ENCODE data around the gene C10orf62.
"Not testable (repeated sequence)": the region's sequence is repeated elsewhere in the genome, so short reads cannot be mapped to it uniquely, and the experiment has no call there.

The C10orf62 gene

GRCh38 chr10:97564776-97565175 is 24.7 kb upstream of the C10orf62 start:
- no peak for DNase-seq (ENCODE audit: low read depth in 2 of 2, low spot score in 1 of 2)

- DNase-seq (ENCODE audit: low read depth in 2 of 2, low spot score in 1 of 2), result no peak
Measured at GRCh38 chr10:97566336-97566996, 23.1 kb upstream of the C10orf62 start.

GRCh38 chr10:97567891-97568290 is 21.6 kb upstream of the C10orf62 start:
- DNase-seq (ENCODE audit: low read depth in 2 of 2, low spot score in 1 of 2), result no peak

GRCh38 chr10:97570146-97570788 is 19.3 kb upstream of the C10orf62 start:
- DNase-seq (ENCODE audit: low read depth in 2 of 2, low spot score in 1 of 2), result no peak

- no peak for DNase-seq (ENCODE audit: low read depth in 2 of 2, low spot score in 1 of 2)
Measured at GRCh38 chr10:97570789-97571471, 18.6 kb upstream of the C10orf62 start.

GRCh38 chr10:97571622-97572021 is 17.9 kb upstream of the C10orf62 start:
- DNase-seq (ENCODE audit: low read depth in 2 of 2, low spot score in 1 of 2), result no peak

GRCh38 chr10:97572214-97572989 is 17.1 kb upstream of the C10orf62 start, which contains the start of gene ANKRD2:
ANKRD2 (plus strand) TSS chr10:97572779; CDS start chr10:97572789, 10 bp downstream.
- no peak for DNase-seq (ENCODE audit: low read depth in 2 of 2, low spot score in 1 of 2)

GRCh38 chr10:97573021-97573420 is 16.5 kb upstream of the C10orf62 start:
- no peak for DNase-seq (ENCODE audit: low read depth in 2 of 2, low spot score in 1 of 2)

- no peak for DNase-seq (ENCODE audit: low read depth in 2 of 2, low spot score in 1 of 2)
Measured at GRCh38 chr10:97573672-97574071, 15.8 kb upstream of the C10orf62 start.

GRCh38 chr10:97574374-97575126 is 15.0 kb upstream of the C10orf62 start:
- no peak for DNase-seq (ENCODE audit: low read depth in 2 of 2, low spot score in 1 of 2)

- no peak for DNase-seq (ENCODE audit: low read depth in 2 of 2, low spot score in 1 of 2)
Measured at GRCh38 chr10:97575127-97575668, 14.3 kb upstream of the C10orf62 start.

- DNase-seq (ENCODE audit: low read depth in 2 of 2, low spot score in 1 of 2), result not testable (repeated sequence)
Measured at GRCh38 chr10:97576487-97576886, 13.0 kb upstream of the C10orf62 start.

- DNase-seq (ENCODE audit: low read depth in 2 of 2, low spot score in 1 of 2), result no peak
Measured at GRCh38 chr10:97577701-97578100, 11.8 kb upstream of the C10orf62 start.

GRCh38 chr10:97578171-97578844 is 11.2 kb upstream of the C10orf62 start:
- DNase-seq (ENCODE audit: low read depth in 2 of 2, low spot score in 1 of 2), result no peak

- DNase-seq (ENCODE audit: low read depth in 2 of 2, low spot score in 1 of 2), result no peak
Measured at GRCh38 chr10:97580421-97581367, 8.8 kb upstream of the C10orf62 start.

GRCh38 chr10:97582169-97582568 is 7.4 kb upstream of the C10orf62 start:
- DNase-seq (ENCODE audit: low read depth in 2 of 2, low spot score in 1 of 2), result no peak

GRCh38 chr10:97583476-97583875 is 6.0 kb upstream of the C10orf62 start:
- no peak for DNase-seq (ENCODE audit: low read depth in 2 of 2, low spot score in 1 of 2)

GRCh38 chr10:97584060-97584797 is 5.3 kb upstream of the C10orf62 start, which contains the start of gene HOGA1:
HOGA1 (plus strand) TSS chr10:97584389; CDS start chr10:97584704, 315 bp downstream.
- DNase-seq (ENCODE audit: low read depth in 2 of 2, low spot score in 1 of 2), result no peak

Data from stimulated activated CD8-positive, alpha-beta memory T cell treated with anti-CD3 and anti-CD28 coated beads, Interleukin-4, amount 100 ng/mL, for 4 hours (primary cell).